Nephron progenitor cell (in vitro differentiated cells): ENCODE measurements around the gene STK38.

Source experiments
- DNase-seq: peaks from one replicate; pipeline ENCODE4 v3.0.0; 2021
- H3K27ac Mint-ChIP-seq: 2 replicates; pipeline ENCODE4 v1.8.0; 2021; ENCODE audit warnings: mild to moderate bottlenecking, moderate library complexity, mixed read lengths
- H3K27me3 Mint-ChIP-seq: 2 replicates; pipeline ENCODE4 v1.8.0; 2021; ENCODE audit warnings: mild to moderate bottlenecking, low read depth, mixed read lengths; ENCODE audit not compliant: poor library complexity
- H3K36me3 Mint-ChIP-seq: 2 replicates; pipeline ENCODE4 v1.8.0; 2021; ENCODE audit warnings: low read depth, mixed read lengths
- H3K4me1 Mint-ChIP-seq: 2 replicates; pipeline ENCODE4 v1.8.0; 2021; ENCODE audit warnings: mixed read lengths
- H3K4me3 Mint-ChIP-seq: 2 replicates; pipeline ENCODE4 v1.8.0; 2021; ENCODE audit warnings: mild to moderate bottlenecking, moderate library complexity, mixed read lengths
- H3K9me3 Mint-ChIP-seq: 2 replicates; pipeline ENCODE4 v1.8.0; 2021; ENCODE audit warnings: mild to moderate bottlenecking, moderate library complexity, mixed read lengths
- TF ChIP-seq, protein P1 (sequence below): fragments of 200-600 bp; sonication (generic); IDR thresholded peaks from 2 replicates; pipeline ENCODE4 v1.5.0; 2021; ENCODE audit warnings: antibody characterized with exemption

Gene STK38

GRCh38 chr6:36560822-36561221 lies 13.5 kb upstream of the STK38 start:
- Mint-ChIP-seq H3K36me3 (no peaks in the 10 kb centered on the region), H3K4me1 (peaks cover 23% of the 10 kb centered on the region), H3K9me3 (no peaks in the 10 kb centered on the region), H3K27me3 (peaks cover 12% of the 10 kb centered on the region), H3K27ac (no peak overlapping the region), H3K4me3 (no peak overlapping the region)
- TF ChIP-seq, protein P1, sequence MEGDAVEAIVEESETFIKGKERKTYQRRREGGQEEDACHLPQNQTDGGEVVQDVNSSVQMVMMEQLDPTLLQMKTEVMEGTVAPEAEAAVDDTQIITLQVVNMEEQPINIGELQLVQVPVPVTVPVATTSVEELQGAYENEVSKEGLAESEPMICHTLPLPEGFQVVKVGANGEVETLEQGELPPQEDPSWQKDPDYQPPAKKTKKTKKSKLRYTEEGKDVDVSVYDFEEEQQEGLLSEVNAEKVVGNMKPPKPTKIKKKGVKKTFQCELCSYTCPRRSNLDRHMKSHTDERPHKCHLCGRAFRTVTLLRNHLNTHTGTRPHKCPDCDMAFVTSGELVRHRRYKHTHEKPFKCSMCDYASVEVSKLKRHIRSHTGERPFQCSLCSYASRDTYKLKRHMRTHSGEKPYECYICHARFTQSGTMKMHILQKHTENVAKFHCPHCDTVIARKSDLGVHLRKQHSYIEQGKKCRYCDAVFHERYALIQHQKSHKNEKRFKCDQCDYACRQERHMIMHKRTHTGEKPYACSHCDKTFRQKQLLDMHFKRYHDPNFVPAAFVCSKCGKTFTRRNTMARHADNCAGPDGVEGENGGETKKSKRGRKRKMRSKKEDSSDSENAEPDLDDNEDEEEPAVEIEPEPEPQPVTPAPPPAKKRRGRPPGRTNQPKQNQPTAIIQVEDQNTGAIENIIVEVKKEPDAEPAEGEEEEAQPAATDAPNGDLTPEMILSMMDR = no peak
- DNase-seq = no peak

DNA sequence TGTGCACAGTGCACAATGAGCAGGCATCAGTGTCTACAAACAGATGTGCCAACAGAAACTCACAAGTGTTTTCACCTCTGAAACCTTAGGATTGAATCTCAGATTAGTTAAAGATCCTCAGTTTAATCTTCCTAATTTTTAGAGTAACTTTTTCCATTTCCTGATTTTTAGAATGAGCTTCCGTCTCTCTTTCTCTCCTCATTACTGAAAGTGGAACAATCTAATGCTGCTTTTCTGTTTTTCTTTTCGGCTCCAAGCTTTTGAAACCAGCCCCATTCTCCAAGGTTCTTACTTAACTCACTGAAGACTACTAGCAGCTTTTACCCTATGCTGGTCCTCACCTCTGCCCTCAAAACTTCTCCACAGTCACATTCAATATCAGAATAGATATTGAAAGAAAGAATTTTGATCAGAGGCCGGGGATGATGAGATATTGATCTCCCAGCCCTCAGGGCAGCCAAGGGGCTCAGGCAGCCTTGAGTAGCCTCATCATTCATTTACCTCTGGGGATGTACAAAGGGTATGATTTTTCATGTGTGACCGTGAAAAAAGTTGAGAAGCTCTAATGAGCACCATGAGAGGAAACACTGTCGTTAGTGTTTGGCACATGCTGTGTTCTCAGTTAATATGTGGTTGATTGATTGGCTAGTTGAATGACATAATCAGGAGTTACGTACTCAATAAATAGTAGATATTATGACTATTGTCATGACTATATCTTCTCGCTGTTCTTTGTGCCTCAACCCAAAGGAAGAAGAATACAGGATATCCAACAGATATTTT lies 11.9 kb upstream of the STK38 start:
- Mint-ChIP-seq H3K9me3 (no peaks in the 10 kb centered on the region), H3K4me3 (no peak overlapping the region), H3K36me3 (no peaks in the 10 kb centered on the region), H3K4me1 (peaks cover 23% of the 10 kb centered on the region), H3K27ac (no peak overlapping the region), H3K27me3 (peaks cover 12% of the 10 kb centered on the region)
- TF ChIP-seq, protein P1 = no peak
- no peak for DNase-seq

GRCh38 chr6:36556281-36556680 lies 9.0 kb upstream of the STK38 start:
- no peaks in the 10 kb centered on the region for H3K9me3 Mint-ChIP-seq
- no peak for DNase-seq
- H3K4me1 Mint-ChIP-seq = no peaks in the 10 kb centered on the region

DNA sequence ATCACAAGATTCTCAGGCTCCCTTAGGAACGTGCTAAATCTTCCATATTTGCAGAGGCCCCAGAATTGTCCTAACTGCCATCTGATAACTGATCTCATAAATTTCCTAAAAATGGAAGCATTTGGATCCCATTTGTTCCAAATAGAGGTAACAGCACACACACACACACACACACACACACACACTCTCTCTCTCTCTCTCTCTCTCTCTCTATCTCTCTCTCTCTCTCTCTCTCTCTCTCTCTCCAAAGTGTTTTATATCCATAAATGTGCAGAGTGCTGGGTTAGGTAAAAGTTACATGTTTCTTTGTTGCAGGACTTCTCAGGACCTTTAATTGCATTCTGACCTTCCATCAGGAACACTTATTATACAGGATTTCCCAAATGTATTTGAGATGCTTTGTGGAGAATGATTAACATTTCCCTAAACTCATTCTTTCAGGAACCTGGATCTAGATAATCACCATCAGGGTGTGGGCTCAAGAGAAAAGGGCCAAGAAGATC lies 8.5 kb upstream of the STK38 start:
- Mint-ChIP-seq H3K27me3 (peaks cover 18% of the 10 kb centered on the region), H3K4me3 (no peak overlapping the region), H3K27ac (no peak overlapping the region), H3K9me3 (no peaks in the 10 kb centered on the region), H3K4me1 (peaks cover 1% of the 10 kb centered on the region), H3K36me3 (no peaks in the 10 kb centered on the region)
- DNase-seq = no peak
- TF ChIP-seq, protein P1 = no peak

More at GRCh38 chr6:36556281-36556680, 9.0 kb upstream of the STK38 start:
- Mint-ChIP-seq H3K4me3 (no peak overlapping the region), H3K36me3 (no peaks in the 10 kb centered on the region), H3K27me3 (peaks cover 22% of the 10 kb centered on the region), H3K27ac (no peak overlapping the region)
- TF ChIP-seq, protein P1 = no peak

DNA sequence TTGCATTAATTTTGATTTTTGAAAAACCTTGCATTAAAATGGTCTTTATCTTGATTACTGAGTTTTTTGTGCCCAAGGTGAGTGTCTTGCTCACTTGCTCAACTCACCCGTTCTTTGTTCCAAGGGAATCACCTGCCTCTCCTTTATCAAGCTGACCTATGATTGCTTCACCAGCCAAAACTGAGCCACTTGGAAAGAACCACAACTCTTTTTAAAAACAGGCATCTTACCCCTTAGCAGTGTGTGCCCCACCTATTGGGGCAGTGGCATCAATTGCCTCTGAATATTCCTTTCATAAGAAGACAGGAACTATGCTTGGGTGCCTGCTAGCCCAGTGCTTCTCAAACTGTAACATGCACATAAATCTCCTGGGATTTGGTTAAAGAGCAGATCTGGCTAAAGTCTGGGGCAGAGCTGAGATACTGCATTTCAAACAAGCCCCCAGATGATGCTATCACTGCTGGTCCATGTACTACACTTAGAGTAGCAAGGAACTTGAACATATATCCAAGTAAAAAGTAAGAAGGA lies 3.3 kb upstream of the STK38 start:
- H3K9me3 Mint-ChIP-seq = no peaks in the 10 kb centered on the region
- no peak overlapping the region for H3K27ac Mint-ChIP-seq
- H3K4me3 Mint-ChIP-seq = no peak overlapping the region
- peaks cover 13% of the 10 kb centered on the region for H3K27me3 Mint-ChIP-seq
- peaks cover 26% of the 10 kb centered on the region for H3K4me1 Mint-ChIP-seq
- TF ChIP-seq, protein P1 = no peak
- no peak for DNase-seq
- H3K36me3 Mint-ChIP-seq = no peaks in the 10 kb centered on the region

- Mint-ChIP-seq H3K36me3 (peaks cover 2% of the 10 kb centered on the region), H3K4me3 (peak overlapping the region; percentile 46), H3K27ac (no peak overlapping the region), H3K9me3 (no peaks in the 10 kb centered on the region), H3K27me3 (peaks cover 13% of the 10 kb centered on the region), H3K4me1 (peaks cover 36% of the 10 kb centered on the region)
- DNase-seq = no peak
- TF ChIP-seq, protein P1 = no peak
These were observed 1.1 kb upstream of the STK38 start for GRCh38 chr6:36548401-36548743.
